NCI-H1694 (cell line): ENCODE results near the gene ARHGEF4.

Experiments
- DNase-seq: peaks from one replicate; lab custom pipeline; 2025; lab: John Stamatoyannopoulos, UW

ARHGEF4 gene

GRCh38 chr2:130834931-130835765 lies 1.6 kb upstream of the ARHGEF4 start:
- no peak for DNase-seq

GRCh38 chr2:130835766-130836015 lies 1.0 kb upstream of the ARHGEF4 start:
- DNase-seq: no peak

GRCh38 chr2:130837175-130837810 lies 579 bp downstream of the ARHGEF4 start:
- DNase-seq: no peak

GRCh38 chr2:130837811-130838565 lies 1.3 kb downstream of the ARHGEF4 start:
- no peak for DNase-seq

GRCh38 chr2:130839011-130839780 lies 2.5 kb downstream of the ARHGEF4 start:
- no peak for DNase-seq

GRCh38 chr2:130840506-130840905 lies 3.8 kb downstream of the ARHGEF4 start:
- no peak for DNase-seq

- no peak for DNase-seq
These were observed 5.1 kb downstream of the ARHGEF4 start for GRCh38 chr2:130841741-130842365.

GRCh38 chr2:130842770-130843169 lies 6.1 kb downstream of the ARHGEF4 start:
- DNase-seq: no peak

- DNase-seq: peak; percentile 43
These were observed 6.7 kb downstream of the ARHGEF4 start for GRCh38 chr2:130843321-130843985.

GRCh38 chr2:130844161-130844560 lies 7.4 kb downstream of the ARHGEF4 start:
- DNase-seq: no peak

- no peak for DNase-seq
These were observed 8.9 kb downstream of the ARHGEF4 start for GRCh38 chr2:130845505-130846085.

- DNase-seq: no peak
These were observed 9.5 kb downstream of the ARHGEF4 start for GRCh38 chr2:130846233-130846632.

- no peak for DNase-seq
These were observed 10.1 kb downstream of the ARHGEF4 start for GRCh38 chr2:130846686-130847375.

GRCh38 chr2:130847776-130848525 lies 11.2 kb downstream of the ARHGEF4 start:
- DNase-seq: no peak

GRCh38 chr2:130848526-130849210 lies 12.0 kb downstream of the ARHGEF4 start:
- DNase-seq: no peak

- DNase-seq: no peak
These were observed 13.4 kb downstream of the ARHGEF4 start for GRCh38 chr2:130849896-130850787.

- peak; percentile 74 for DNase-seq
These were observed 14.3 kb downstream of the ARHGEF4 start for GRCh38 chr2:130850788-130851623.
